Osteoblast (primary cell): ENCODE data around the gene RAB4A. TPM values are rescaled to one million over a fixed set of nuclear protein-coding genes. Genes with fewer than 3 reads are reported as not detected.

Experiments used
- DNase-seq: peaks from one replicate; pipeline ENCODE4 v3.0.0; 2011; ENCODE audit warnings: low spot score, mixed read lengths; ENCODE audit not compliant: insufficient read length; ENCODE audit errors: missing footprints
- H2AFZ ChIP-seq: 2 replicates; pipeline ENCODE4 v1.6.0; 2011; ENCODE audit warnings: mild to moderate bottlenecking, low read length
- H3K27ac ChIP-seq: 2 replicates; pipeline ENCODE4 v1.5.1; 2011; ENCODE audit warnings: mild to moderate bottlenecking, low read depth, low read length, moderate library complexity
- H3K27me3 ChIP-seq: 2 replicates; pipeline ENCODE4 v1.6.0; 2012; ENCODE audit warnings: mild to moderate bottlenecking, control low read depth, inconsistent platforms, low read length, moderate library complexity; ENCODE audit not compliant: insufficient read depth
- H3K36me3 ChIP-seq: 2 replicates; pipeline ENCODE4 v1.5.1; 2011; ENCODE audit warnings: mild to moderate bottlenecking, low read length, control low read depth, moderate library complexity; ENCODE audit not compliant: insufficient read depth
- H3K4me1 ChIP-seq: 2 replicates; pipeline ENCODE4 v1.5.1; 2011; ENCODE audit warnings: mild to moderate bottlenecking, low read length, control low read depth, moderate library complexity; ENCODE audit not compliant: insufficient read depth
- H3K4me2 ChIP-seq: 2 replicates; pipeline ENCODE4 v1.6.0; 2011; ENCODE audit warnings: mild to moderate bottlenecking, low read length; ENCODE audit not compliant: insufficient read depth
- H3K4me3 ChIP-seq: fragments of 200-600 bp; sonication (generic); 3 replicates; pipeline ENCODE4 v1.5.1; 2012; ENCODE audit warnings: mild to moderate bottlenecking, low read length, inconsistent platforms; ENCODE audit not compliant: insufficient read depth
- H3K79me2 ChIP-seq: 2 replicates; pipeline ENCODE4 v1.6.0; 2012; ENCODE audit warnings: mild to moderate bottlenecking, low read length, control low read depth, inconsistent platforms; ENCODE audit not compliant: insufficient read depth
- H3K9me3 ChIP-seq: 2 replicates; pipeline ENCODE4 v1.5.1; 2011; ENCODE audit warnings: low read depth, low read length, control low read depth
- H4K20me1 ChIP-seq: 2 replicates; pipeline ENCODE4 v1.6.0; 2012; ENCODE audit warnings: mild to moderate bottlenecking, low read length, control low read depth; ENCODE audit not compliant: insufficient read depth
- CTCF ChIP-seq: IDR thresholded peaks from 2 replicates; pipeline ENCODE4 v1.5.1; 2011; ENCODE audit warnings: mild to moderate bottlenecking, low read depth, low read length, moderate library complexity; ENCODE audit errors: extremely low read depth
- total RNA-seq: library from RNA; depleted of rRNA; stranded (reverse); fragments of >200 nt; gene quantifications from 2 replicates; pipeline ENCODE4 v1.2.3, GENCODE V29; 2012

The RAB4A gene
- total RNA-seq, 1 donor, result 19.9 TPM

GRCh38 chr1:229275005-229275404 lies 4.1 kb downstream of the RAB4A start:
- H3K27ac ChIP-seq, result no peak overlapping the region
- H3K4me2 ChIP-seq, result no peak overlapping the region
- no peak overlapping the region for H2AFZ ChIP-seq
- peaks cover 61% of the 10 kb centered on the region for H4K20me1 ChIP-seq
- DNase-seq, result no peak
- peaks cover 79% of the 10 kb centered on the region for H3K79me2 ChIP-seq
- no peaks in the 10 kb centered on the region for H3K9me3 ChIP-seq
- no peaks in the 10 kb centered on the region for H3K36me3 ChIP-seq
- no peak for TF ChIP-seq CTCF
- H3K4me3 ChIP-seq, result no peak overlapping the region
- peaks cover 32% of the 10 kb centered on the region for H3K4me1 ChIP-seq
- no peaks in the 10 kb centered on the region for H3K27me3 ChIP-seq

GRCh38 chr1:229278120-229278741 lies 7.3 kb downstream of the RAB4A start:
- TF ChIP-seq CTCF, result no peak
- Histone ChIP-seq H3K27me3 (no peaks in the 10 kb centered on the region), H3K79me2 (peaks cover 92% of the 10 kb centered on the region), H2AFZ (no peak overlapping the region), H3K4me3 (no peak overlapping the region), H3K9me3 (no peaks in the 10 kb centered on the region), H3K27ac (no peak overlapping the region), H3K4me1 (peaks cover 35% of the 10 kb centered on the region), H4K20me1 (peaks cover 63% of the 10 kb centered on the region), H3K4me2 (no peak overlapping the region), H3K36me3 (no peaks in the 10 kb centered on the region)
- DNase-seq, result no peak

GRCh38 chr1:229279242-229279641 lies 8.3 kb downstream of the RAB4A start:
- Histone ChIP-seq H3K4me2 (no peak overlapping the region), H3K9me3 (no peaks in the 10 kb centered on the region), H3K27me3 (no peaks in the 10 kb centered on the region), H3K4me1 (peaks cover 25% of the 10 kb centered on the region), H3K79me2 (peaks cover 90% of the 10 kb centered on the region), H4K20me1 (peaks cover 58% of the 10 kb centered on the region), H3K36me3 (no peaks in the 10 kb centered on the region), H3K27ac (no peak overlapping the region), H2AFZ (no peak overlapping the region), H3K4me3 (no peak overlapping the region)
- no peak for DNase-seq
- TF ChIP-seq CTCF, result no peak

GRCh38 chr1:229280037-229280828 lies 9.3 kb downstream of the RAB4A start:
- no peak for TF ChIP-seq CTCF

More at GRCh38 chr1:229280037-229280828, 9.3 kb downstream of the RAB4A start:
- no peaks in the 10 kb centered on the region for H3K36me3 ChIP-seq
- no peak overlapping the region for H3K4me3 ChIP-seq
- DNase-seq, result no peak
- H3K9me3 ChIP-seq, result no peaks in the 10 kb centered on the region
- H4K20me1 ChIP-seq, result peaks cover 56% of the 10 kb centered on the region
- H3K4me1 ChIP-seq, result peaks cover 23% of the 10 kb centered on the region
- H3K79me2 ChIP-seq, result peaks cover 90% of the 10 kb centered on the region
- H3K27me3 ChIP-seq, result no peaks in the 10 kb centered on the region
- H3K4me2 ChIP-seq, result no peak overlapping the region
- H3K27ac ChIP-seq, result no peak overlapping the region
- H2AFZ ChIP-seq, result no peak overlapping the region
